ENCODE measurements around the gene TMA7B.
"Not testable (repeated sequence)": the region's sequence is repeated elsewhere in the genome, so short reads cannot be mapped to it uniquely, and the experiment has no call there.

The TMA7B gene

GRCh38 chr22:39985383-39986035 is 25.3 kb downstream of the TMA7B start:
- DNase-seq, result no peak

GRCh38 chr22:39988386-39989114 is 28.4 kb downstream of the TMA7B start:
- DNase-seq, result no peak

- DNase-seq, result no peak
These were observed 29.4 kb downstream of the TMA7B start for GRCh38 chr22:39989633-39990032.

- no peak for DNase-seq
These were observed 30.5 kb downstream of the TMA7B start for GRCh38 chr22:39990686-39991085.

- no peak for DNase-seq
These were observed 31.1 kb downstream of the TMA7B start for GRCh38 chr22:39991159-39991860.

GRCh38 chr22:39992088-39992826 is 32.1 kb downstream of the TMA7B start:
- no peak for DNase-seq

GRCh38 chr22:39992894-39993293 is 32.7 kb downstream of the TMA7B start:
- DNase-seq, result not testable (repeated sequence)

- DNase-seq, result no peak
These were observed 33.9 kb downstream of the TMA7B start for GRCh38 chr22:39994041-39994565.

- DNase-seq, result no peak
These were observed 34.6 kb downstream of the TMA7B start, which contains the start of gene FAM83F for GRCh38 chr22:39994566-39995392. Gene FAM83F (plus strand): TSS chr22:39994954. CDS start chr22:39995043, 89 bp downstream.

GRCh38 chr22:39995393-39996252 is 35.4 kb downstream of the TMA7B start:
- DNase-seq, result no peak

- DNase-seq, result no peak
These were observed 36.5 kb downstream of the TMA7B start for GRCh38 chr22:39996732-39997131.

- DNase-seq, result no peak
These were observed 37.2 kb downstream of the TMA7B start for GRCh38 chr22:39997421-39997820.

- no peak for DNase-seq
These were observed 37.9 kb downstream of the TMA7B start for GRCh38 chr22:39997939-39998726.

GRCh38 chr22:39999144-39999757 is 39.1 kb downstream of the TMA7B start:
- DNase-seq, result no peak

- no peak for DNase-seq
These were observed 40.0 kb downstream of the TMA7B start for GRCh38 chr22:40000171-40000570.

- DNase-seq, result no peak
These were observed 40.9 kb downstream of the TMA7B start for GRCh38 chr22:40001106-40001505.

- DNase-seq, result no peak
These were observed 41.8 kb downstream of the TMA7B start for GRCh38 chr22:40001800-40002577.

GRCh38 chr22:40002935-40003715 is 42.9 kb downstream of the TMA7B start:
- no peak for DNase-seq

Measured in right hindlimb (tissue), 1 donor.